Fibroblast of lung (primary cell): Measurements from ENCODE around the gene ATXN7L1. TPM values are rescaled to one million over a fixed set of nuclear protein-coding genes. Genes with fewer than 3 reads are reported as not detected.

Experiments used
- DNase-seq, 2 donors: peaks; one replicate each; pipeline versions ENCODE4 v3.0.0 to v3.0.0-alpha.2; 2010; ENCODE audit warnings: low read depth in 2 of 2
- H2AFZ ChIP-seq: 2 replicates; pipeline ENCODE4 v1.5.1; 2012; ENCODE audit warnings: low read length, control low read depth, inconsistent platforms
- H3K27ac ChIP-seq: 2 replicates; pipeline ENCODE4 v1.5.1; 2011; ENCODE audit warnings: low read length, control low read depth; ENCODE audit not compliant: insufficient read depth
- H3K27me3 ChIP-seq: 2 replicates; pipeline ENCODE4 v1.5.1; 2011; ENCODE audit warnings: mild to moderate bottlenecking, low read length; ENCODE audit not compliant: control insufficient read depth, insufficient read depth
- H3K36me3 ChIP-seq: 2 replicates; pipeline ENCODE4 v1.5.1; 2011; ENCODE audit warnings: low read length; ENCODE audit not compliant: control insufficient read depth, insufficient read depth
- H3K4me1 ChIP-seq: 2 replicates; pipeline ENCODE4 v1.5.1; 2011; ENCODE audit warnings: low read length; ENCODE audit not compliant: control insufficient read depth, insufficient read depth; ENCODE audit errors: extremely low read depth
- H3K4me2 ChIP-seq: 2 replicates; pipeline ENCODE4 v1.5.1; 2011; ENCODE audit warnings: low read length, control low read depth; ENCODE audit not compliant: insufficient read depth; ENCODE audit errors: extremely low read depth
- H3K4me3 ChIP-seq, 4 experiments: fragments of 200-600 bp in 1 of 4; sonication (generic) in 1 of 4; replicated peaks in 1 of 4; 2 replicates each; pipeline ENCODE4 v1.5.1; 2011 to 2016; ENCODE audit warnings: low read length in 4 of 4, low read depth in 3 of 4, mild to moderate bottlenecking in 3 of 4, control low read depth in 2 of 4, inconsistent platforms in 1 of 4, mixed read lengths in 1 of 4; ENCODE audit not compliant: insufficient read depth in 1 of 4; ENCODE audit errors: control extremely low read depth in 1 of 4
- H3K79me2 ChIP-seq: 2 replicates; pipeline ENCODE4 v1.5.1; 2012; ENCODE audit warnings: mild to moderate bottlenecking, low read length, inconsistent platforms; ENCODE audit not compliant: control insufficient read depth, insufficient read depth
- H3K9ac ChIP-seq: 2 replicates; pipeline ENCODE4 v1.5.1; 2011; ENCODE audit warnings: mild to moderate bottlenecking, low read length, control low read depth; ENCODE audit not compliant: insufficient read depth
- H3K9me3 ChIP-seq: 2 replicates; pipeline ENCODE4 v1.5.1; 2012; ENCODE audit warnings: low read depth, low read length; ENCODE audit not compliant: control insufficient read depth, insufficient read depth
- H4K20me1 ChIP-seq: 2 replicates; pipeline ENCODE4 v1.5.1; 2011; ENCODE audit warnings: low read length; ENCODE audit not compliant: control insufficient read depth, insufficient read depth; ENCODE audit errors: extremely low read depth
- EZH2 ChIP-seq: IDR thresholded peaks from 2 replicates; pipeline ENCODE4 v1.5.1; 2012; ENCODE audit warnings: low read length, control low read depth, mild to moderate bottlenecking; ENCODE audit errors: missing control alignments
- polyA plus RNA-seq, 2 donors: library from polyadenylated mRNA; depleted of rRNA in 1 of 2; stranded (reverse) in 1 of 2; unstranded in 1 of 2; fragments of >200 nt; gene quantifications; 2 replicates each; pipeline ENCODE4 v1.2.1, GENCODE V29; 2011 to 2012; ENCODE audit warnings: missing spikeins in 1 of 2
- total RNA-seq: library from RNA; depleted of rRNA; stranded (reverse); fragments of >200 nt; gene quantifications from 2 replicates; pipeline ENCODE4 v1.2.1, GENCODE V29; 2014
- TF ChIP-seq, protein P1 (sequence below), 2 donors: IDR thresholded peaks in 1 of 2; conservative IDR thresholded peaks in 1 of 2; 1 replicate in 1 of 2; 2 replicates in 1 of 2; pipeline ENCODE4 v1.5.1; 2011 to 2012; ENCODE audit warnings: low read length in 2 of 2, control low read depth in 1 of 2, inconsistent platforms in 1 of 2, low read depth in 1 of 2, mild to moderate bottlenecking in 1 of 2

The ATXN7L1 gene
- total and polyA plus RNA-seq, 2 donors (not counting 1 experiment from before 2014, with no cell fraction given): 5.1 to 9.4 TPM

DNA sequence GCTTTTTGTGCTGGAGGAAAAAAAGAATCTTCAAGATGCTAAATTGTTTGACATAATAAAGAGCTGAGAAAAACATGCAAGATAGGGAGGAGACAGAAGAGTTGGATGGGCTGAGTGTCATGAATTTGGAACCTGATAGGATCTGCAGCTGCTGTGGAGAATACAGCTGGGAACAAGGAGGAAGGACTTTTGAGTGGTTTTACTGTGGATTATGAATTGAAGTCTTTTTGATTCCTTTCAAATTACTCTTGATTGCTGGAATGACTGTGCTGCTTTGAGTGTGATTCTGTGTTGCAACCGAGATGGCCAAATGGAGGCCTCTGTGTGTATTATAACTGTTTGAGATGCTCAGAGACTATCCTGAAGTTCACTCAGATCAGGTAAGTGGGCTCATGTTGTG lies 299.1 kb downstream of the ATXN7L1 start:
- no peak overlapping the region for H2AFZ ChIP-seq
- no peaks in the 10 kb centered on the region for H3K9me3 ChIP-seq
- no peaks in the 10 kb centered on the region for H3K36me3 ChIP-seq
- H3K4me3 ChIP-seq: no peak overlapping the region
- no peaks in the 10 kb centered on the region for H3K4me1 ChIP-seq
- no peaks in the 10 kb centered on the region for H4K20me1 ChIP-seq
- H3K27ac ChIP-seq: no peak overlapping the region
- H3K9ac ChIP-seq: no peak overlapping the region
- H3K27me3 ChIP-seq: no peaks in the 10 kb centered on the region
- DNase-seq: no peak
- no peaks in the 10 kb centered on the region for H3K79me2 ChIP-seq
- TF ChIP-seq, protein P1, sequence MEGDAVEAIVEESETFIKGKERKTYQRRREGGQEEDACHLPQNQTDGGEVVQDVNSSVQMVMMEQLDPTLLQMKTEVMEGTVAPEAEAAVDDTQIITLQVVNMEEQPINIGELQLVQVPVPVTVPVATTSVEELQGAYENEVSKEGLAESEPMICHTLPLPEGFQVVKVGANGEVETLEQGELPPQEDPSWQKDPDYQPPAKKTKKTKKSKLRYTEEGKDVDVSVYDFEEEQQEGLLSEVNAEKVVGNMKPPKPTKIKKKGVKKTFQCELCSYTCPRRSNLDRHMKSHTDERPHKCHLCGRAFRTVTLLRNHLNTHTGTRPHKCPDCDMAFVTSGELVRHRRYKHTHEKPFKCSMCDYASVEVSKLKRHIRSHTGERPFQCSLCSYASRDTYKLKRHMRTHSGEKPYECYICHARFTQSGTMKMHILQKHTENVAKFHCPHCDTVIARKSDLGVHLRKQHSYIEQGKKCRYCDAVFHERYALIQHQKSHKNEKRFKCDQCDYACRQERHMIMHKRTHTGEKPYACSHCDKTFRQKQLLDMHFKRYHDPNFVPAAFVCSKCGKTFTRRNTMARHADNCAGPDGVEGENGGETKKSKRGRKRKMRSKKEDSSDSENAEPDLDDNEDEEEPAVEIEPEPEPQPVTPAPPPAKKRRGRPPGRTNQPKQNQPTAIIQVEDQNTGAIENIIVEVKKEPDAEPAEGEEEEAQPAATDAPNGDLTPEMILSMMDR (conservative IDR thresholded peaks at IDR 0.05 in 1 of 2, IDR thresholded peaks at IDR 0.05 in 1 of 2; ENCODE audit: low read depth in 1 of 2, low read length in 2 of 2): no peak
- TF ChIP-seq EZH2: no peak
- H3K4me2 ChIP-seq: no peak overlapping the region

DNA sequence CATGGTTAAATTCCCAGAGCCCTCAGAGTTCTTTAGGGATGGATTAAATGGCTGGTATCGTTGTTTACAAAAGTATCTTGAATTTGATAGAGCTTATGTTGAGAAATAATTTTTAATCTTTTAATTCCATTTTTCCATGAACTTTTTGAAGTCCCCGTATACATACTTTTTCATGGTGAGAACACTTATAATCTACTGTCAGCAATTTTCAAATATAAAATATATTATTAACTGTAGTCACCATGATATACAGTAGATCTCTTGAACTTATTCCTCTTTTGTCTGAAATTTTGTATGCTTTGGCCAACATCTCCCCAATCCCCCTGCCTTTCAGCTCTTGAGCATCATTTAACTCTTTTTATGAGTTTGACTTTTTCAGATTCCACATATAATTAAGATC lies 304.5 kb downstream of the ATXN7L1 start:
- Histone ChIP-seq H3K79me2 (no peaks in the 10 kb centered on the region), H3K4me2 (no peak overlapping the region), H2AFZ (no peak overlapping the region), H3K27me3 (no peaks in the 10 kb centered on the region), H3K4me1 (no peaks in the 10 kb centered on the region), H3K4me3 (no peak overlapping the region), H3K9ac (no peak overlapping the region), H4K20me1 (no peaks in the 10 kb centered on the region), H3K27ac (no peak overlapping the region), H3K36me3 (no peaks in the 10 kb centered on the region), H3K9me3 (no peaks in the 10 kb centered on the region)
- DNase-seq: no peak
- TF ChIP-seq EZH2: no peak
- TF ChIP-seq, protein P1 (conservative IDR thresholded peaks at IDR 0.05 in 1 of 2, IDR thresholded peaks at IDR 0.05 in 1 of 2; ENCODE audit: low read depth in 1 of 2, low read length in 2 of 2): no peak

DNA sequence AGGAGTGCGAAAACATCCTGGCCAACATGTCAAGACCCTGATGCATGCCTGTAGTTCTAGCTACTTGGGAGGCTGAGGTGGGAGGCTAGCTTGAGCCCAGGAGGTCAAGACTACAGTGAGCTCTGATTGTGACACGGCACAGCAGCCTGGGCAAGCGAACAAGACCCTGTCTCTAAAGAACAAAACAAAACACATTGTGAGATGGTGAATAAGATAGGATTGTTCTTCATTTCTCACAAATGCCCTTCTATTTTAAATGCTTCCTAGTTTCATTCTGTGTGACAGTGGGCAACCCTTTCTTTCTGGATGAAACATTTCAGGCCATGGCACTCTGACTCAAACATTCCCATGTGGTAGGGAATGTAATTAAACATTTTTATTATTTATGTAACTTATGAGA lies 308.6 kb downstream of the ATXN7L1 start:
- Histone ChIP-seq H3K79me2 (no peaks in the 10 kb centered on the region), H3K9ac (no peak overlapping the region), H3K36me3 (no peaks in the 10 kb centered on the region), H3K9me3 (no peaks in the 10 kb centered on the region), H3K4me2 (no peak overlapping the region), H3K4me3 (no peak overlapping the region), H3K4me1 (no peaks in the 10 kb centered on the region), H2AFZ (no peak overlapping the region), H3K27ac (no peak overlapping the region), H3K27me3 (no peaks in the 10 kb centered on the region), H4K20me1 (no peaks in the 10 kb centered on the region)
- DNase-seq: no peak
- no peak for TF ChIP-seq EZH2
- TF ChIP-seq, protein P1 (conservative IDR thresholded peaks at IDR 0.05 in 1 of 2, IDR thresholded peaks at IDR 0.05 in 1 of 2; ENCODE audit: low read depth in 1 of 2, low read length in 2 of 2): no peak
